ENCODE data around the gene C1orf87.

Gene C1orf87

GRCh38 chr1:60066001-60066400 lies 7.6 kb downstream of the C1orf87 start:
- Histone ChIP-seq H3K27ac (no peak overlapping the region), H3K4me3 (no peak overlapping the region)

GRCh38 chr1:60065199-60065598 lies 8.4 kb downstream of the C1orf87 start:
- Histone ChIP-seq H3K27ac (no peak overlapping the region), H3K4me3 (no peak overlapping the region)

GRCh38 chr1:60063561-60063960 lies 10.0 kb downstream of the C1orf87 start:
- no peak overlapping the region for H3K4me3 ChIP-seq
- H3K27ac ChIP-seq, result no peak overlapping the region

GRCh38 chr1:60059468-60059867 lies 14.1 kb downstream of the C1orf87 start:
- Histone ChIP-seq H3K27ac (no peak overlapping the region), H3K4me3 (no peak overlapping the region)

DNA sequence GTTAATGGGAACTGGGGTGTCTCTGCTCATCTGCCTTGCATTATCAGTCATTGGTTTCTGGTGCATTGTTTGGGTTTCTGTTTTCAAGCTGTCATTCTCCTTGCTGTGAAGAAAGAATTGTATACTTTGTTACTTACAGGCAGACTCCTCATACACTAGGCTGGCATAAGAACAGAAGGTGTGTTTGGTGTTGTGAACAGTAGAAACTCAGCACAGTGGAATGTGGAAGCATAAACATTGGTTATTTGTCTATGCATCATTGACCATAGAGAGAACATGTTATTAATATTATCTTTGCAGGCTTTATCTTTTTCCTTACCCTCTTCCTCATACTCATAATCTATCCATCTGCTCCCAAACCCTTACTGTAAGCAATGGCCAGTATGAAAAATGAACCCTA lies 18.2 kb downstream of the C1orf87 start:
- H3K4me3 ChIP-seq, result no peak overlapping the region
- H3K27ac ChIP-seq, result no peak overlapping the region

GRCh38 chr1:60054374-60054773 lies 19.2 kb downstream of the C1orf87 start:
- Histone ChIP-seq H3K27ac (no peak overlapping the region), H3K4me3 (no peak overlapping the region)

DNA sequence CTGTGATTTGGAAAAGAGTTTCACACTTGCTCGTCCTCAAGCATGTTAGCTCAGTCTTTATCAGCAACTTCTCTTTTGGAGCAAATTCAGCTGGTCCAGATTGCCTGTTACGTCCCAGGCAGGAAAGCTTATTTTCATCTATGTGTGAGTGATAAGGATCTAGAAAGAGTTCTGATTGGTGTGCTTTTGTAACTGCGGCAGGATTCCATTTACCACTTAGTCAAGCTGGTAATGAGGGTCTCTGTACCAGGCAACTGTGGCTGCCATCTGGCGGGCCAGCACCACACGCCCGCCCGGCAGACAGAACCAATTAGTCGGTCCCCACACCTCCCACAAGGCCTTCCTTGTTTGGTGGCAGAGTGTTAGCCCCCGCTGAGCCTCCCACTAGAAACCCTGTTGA lies 21.0 kb downstream of the C1orf87 start:
- H3K4me3 ChIP-seq, result no peak overlapping the region

GRCh38 chr1:60051191-60051590 lies 22.4 kb downstream of the C1orf87 start:
- Histone ChIP-seq H3K4me3 (no peak overlapping the region), H3K27ac (no peak overlapping the region)

More for the DNA sequence above, 21.0 kb downstream of the C1orf87 start:
- H3K27ac ChIP-seq, result no peak overlapping the region

DNA sequence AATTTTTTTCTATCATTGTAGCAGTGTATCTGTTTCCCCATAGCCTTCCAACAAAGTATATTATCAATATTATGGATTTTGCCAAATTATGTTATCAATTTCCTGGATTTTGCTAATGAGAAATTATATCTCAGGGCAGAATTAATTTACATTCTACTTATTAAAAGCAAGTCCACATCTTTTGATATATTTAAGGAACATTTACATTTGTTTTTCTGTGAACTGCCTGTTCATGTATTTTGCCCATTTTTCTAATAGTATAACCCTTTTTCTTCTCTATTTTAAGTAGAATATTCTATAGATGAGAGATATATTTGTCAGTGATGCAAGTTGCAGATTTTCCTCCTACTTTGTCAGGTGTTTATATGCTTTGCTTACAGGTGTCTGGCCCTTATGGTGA lies 24.4 kb downstream of the C1orf87 start:
- Histone ChIP-seq H3K4me3 (no peak overlapping the region), H3K27ac (no peak overlapping the region)

- H3K4me3 ChIP-seq, result no peak overlapping the region
- H3K27ac ChIP-seq, result no peak overlapping the region
Observed at GRCh38 chr1:60044881-60045280, 28.7 kb downstream of the C1orf87 start.

- H3K4me3 ChIP-seq, result no peak overlapping the region
- no peak overlapping the region for H3K27ac ChIP-seq
Observed at GRCh38 chr1:60041783-60042182, 31.8 kb downstream of the C1orf87 start.

DNA sequence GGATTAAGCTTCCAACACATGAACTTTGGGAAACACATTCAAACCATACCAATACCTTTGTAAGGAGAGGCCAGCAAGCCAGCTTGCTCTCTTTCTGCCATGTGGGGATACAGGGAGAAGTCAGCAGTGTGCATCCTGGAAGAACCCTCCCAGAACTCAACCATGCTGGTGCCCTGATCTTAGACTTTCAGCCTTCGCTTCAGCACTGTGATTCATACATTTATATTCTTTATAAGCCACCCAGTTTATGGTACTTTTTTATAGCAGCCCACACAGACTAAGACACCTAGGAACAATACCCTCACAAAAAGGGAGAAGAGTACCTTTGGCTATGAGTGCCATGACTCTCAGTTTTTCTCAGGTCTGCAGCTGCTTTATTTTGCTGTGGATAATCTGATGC lies 35.9 kb downstream of the C1orf87 start:
- Histone ChIP-seq H3K27ac (no peak overlapping the region), H3K4me3 (no peak overlapping the region)

DNA sequence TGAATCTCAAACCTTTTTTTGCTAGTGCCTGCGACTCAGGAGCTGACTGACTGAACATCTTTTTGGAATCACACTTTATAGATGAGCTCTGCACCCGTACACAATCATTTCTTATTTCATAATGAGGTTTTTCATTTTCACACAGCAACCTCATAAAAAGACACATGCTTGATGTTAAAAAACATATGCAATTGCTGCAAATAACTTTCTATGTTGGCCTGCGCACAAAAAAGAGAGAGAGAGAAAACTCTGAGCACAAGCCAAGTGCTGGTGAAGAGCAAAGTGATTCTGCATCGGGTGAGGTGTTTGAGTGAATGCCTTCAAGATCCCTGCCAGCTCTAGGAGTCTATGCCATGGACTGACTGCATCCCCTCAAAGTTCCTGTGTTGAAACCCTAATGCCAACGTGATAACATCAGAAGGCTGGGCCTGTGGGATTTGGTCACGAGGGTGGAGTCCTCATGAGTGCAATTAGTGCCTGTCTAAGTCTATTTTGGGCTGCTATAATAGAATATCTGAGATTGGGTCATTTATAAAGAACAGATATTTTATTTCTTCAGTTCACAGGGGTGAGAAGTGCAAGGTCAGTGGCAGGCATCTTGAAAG lies 36.6 kb downstream of the C1orf87 start:
- Histone ChIP-seq H3K27ac (no peak overlapping the region), H3K4me3 (no peak overlapping the region)

DNA sequence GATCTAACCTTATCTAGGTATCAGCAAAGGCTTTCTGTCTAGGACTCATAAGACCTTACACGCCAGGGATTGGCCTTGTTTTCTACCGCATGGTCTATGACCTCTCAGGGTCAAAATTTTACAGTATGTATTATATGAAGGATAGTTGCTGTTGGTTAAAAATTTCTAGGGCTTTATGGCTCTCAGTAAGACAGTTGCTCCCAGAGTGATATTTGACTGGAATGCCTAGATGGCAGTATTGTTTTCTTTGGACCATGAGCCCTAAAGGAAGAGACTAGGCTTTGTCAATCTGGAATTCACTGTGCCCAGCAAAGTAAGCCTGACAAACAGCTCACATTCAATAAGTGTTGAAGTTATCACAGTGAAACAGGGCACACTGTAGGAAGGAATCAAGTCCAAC lies 37.6 kb downstream of the C1orf87 start:
- Histone ChIP-seq H3K4me3 (no peak overlapping the region), H3K27ac (no peak overlapping the region)

DNA sequence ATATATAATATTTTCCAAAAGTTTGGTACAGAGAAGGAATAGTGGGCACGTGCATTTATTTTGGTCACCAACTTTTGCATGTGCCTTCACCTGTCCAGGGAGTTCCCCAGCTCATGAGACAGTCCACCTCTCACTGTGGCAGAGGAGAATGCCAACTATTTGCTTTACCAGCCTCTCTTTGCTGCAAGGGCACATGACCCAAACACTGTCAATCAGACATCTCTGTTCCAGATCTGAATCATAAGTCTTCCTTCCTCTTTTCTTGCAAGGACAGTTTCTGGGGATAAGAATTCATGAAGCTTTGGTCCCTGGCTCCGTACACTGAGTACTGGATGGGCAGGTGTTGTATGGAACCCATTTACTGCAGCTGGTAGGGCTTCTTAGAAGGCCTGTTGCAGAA lies 38.6 kb downstream of the C1orf87 start:
- Histone ChIP-seq H3K4me3 (no peak overlapping the region), H3K27ac (no peak overlapping the region)

- no peak overlapping the region for H3K4me3 ChIP-seq
- peak overlapping the region in 1 of 21 experiments; percentile 52 for H3K27ac ChIP-seq
Observed at GRCh38 chr1:60033066-60033465, 40.5 kb downstream of the C1orf87 start.

- no peak overlapping the region for H3K4me3 ChIP-seq
- peak overlapping the region in 2 of 21 experiments; percentile 10 to 32 for H3K27ac ChIP-seq
Observed at GRCh38 chr1:60031146-60031545, 42.4 kb downstream of the C1orf87 start.

DNA sequence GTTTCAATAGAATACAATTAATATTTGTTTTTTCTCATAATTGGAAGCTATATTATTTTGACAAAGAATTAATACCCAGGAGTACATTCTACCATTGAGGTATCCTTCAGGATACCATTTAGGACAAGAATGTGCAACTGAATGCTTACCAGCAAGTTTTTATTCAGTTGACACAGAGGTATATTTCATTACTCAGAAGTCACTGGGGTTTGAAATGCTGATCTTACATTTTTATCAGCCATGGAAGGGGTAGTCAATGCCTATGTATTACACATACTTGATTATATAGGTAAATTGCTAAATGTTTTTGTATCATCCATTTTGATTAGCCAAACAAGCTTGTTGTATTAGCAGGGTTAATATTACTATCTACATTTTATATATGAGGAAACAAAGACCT lies 48.0 kb downstream of the C1orf87 start:
- H3K4me3 ChIP-seq, result no peak overlapping the region

DNA sequence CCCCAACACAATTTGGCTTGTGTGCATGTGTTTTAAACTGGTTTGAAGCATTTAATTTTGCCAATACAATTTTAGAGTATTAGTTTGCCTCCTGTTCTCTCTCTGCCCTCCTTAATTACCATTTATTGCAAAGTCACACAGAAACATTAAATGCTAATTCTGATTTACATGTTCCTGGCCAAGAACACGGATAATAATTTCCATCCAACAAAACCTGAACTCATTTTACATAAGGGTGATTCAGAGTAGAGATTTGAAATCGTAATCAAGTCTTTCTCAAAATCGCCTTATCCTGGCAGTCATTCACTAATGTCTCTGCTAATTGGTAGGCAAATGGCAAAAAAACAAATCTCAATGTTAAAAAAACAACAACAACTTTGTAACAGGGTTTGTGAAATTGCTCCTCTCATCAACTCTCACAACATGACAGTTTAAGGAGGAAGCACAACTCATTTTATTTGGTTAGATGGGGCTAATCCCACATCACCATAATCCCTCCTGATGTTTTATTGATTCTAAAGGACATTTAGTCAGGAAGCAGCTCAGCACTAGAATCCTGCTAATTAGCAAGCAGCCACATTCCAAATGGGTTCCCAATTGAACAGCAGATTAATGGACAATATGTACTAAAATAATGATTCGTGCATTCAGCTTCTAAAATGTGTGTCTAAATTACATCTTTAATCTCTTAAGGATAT lies 55.9 kb downstream of the C1orf87 start:
- no peak overlapping the region for H3K4me3 ChIP-seq

More for the DNA sequence above, 48.0 kb downstream of the C1orf87 start:
- H3K27ac ChIP-seq, result no peak overlapping the region

DNA sequence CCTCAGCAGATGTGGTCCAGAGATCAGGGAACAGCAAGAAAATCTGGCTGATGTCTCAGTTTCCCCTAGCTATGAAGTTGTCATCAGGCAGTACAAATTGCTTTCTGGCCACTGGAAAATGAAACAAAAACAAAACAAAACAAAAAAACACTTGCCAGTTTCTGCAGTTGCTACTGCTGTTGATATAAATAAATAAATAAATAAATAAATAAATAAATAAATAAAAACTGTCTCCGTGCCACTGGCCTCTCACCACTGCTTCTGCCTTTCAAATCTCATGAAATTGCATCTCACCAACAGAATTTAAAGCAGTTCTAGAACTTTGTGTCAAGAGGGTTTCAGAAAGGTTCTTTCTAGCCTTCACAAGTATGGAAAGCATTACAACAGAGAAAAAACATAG lies 62.9 kb downstream of the C1orf87 start:
- Histone ChIP-seq H3K27ac (no peak overlapping the region), H3K4me3 (no peak overlapping the region)

More for the DNA sequence above, 55.9 kb downstream of the C1orf87 start:
- H3K27ac ChIP-seq, result no peak overlapping the region

DNA sequence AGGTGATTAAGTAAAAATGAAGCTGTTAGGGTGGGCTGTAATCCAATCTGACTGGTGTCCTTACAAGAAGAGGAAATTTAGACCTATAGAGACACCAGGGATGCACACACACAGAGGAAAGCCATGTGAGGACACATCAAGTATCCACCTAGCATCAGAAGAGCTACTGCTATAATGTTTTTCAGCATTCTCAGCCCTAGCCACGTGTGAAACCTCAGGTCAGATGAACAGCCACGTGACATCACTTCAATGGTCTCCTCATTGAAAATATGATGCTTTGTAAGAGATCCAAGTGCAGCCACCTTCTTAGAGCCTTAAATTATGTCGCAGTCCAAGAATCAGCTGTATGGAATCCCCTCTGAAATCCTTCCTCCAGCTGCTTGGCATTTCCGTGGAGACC lies 65.1 kb downstream of the C1orf87 start:
- H3K27ac ChIP-seq, result no peak overlapping the region
- H3K4me3 ChIP-seq, result no peak overlapping the region

DNA sequence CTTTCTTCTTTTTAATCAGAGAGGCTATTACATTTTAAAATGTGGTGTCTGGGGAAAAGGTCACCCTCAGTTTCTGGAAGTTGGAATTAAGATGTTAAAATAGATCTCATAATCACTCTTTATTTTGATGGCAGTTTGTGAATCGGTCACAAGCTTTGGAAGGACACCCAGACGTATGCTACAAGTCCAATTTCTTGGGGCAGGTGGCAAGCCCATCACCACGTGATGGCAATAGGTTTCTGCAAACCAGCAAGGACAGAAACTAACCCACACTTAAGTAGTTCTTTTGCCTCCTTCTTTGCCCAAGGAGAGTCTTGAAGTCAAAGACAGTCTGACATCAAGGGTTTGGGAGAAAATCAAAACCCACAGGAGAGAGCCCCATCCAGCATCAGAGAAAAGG lies 72.9 kb downstream of the C1orf87 start:
- Histone ChIP-seq H3K4me3 (no peak overlapping the region), H3K27ac (no peak overlapping the region)
